Endometrium (tissue), 2 donors: ENCODE results near the gene MISP3.

ENCODE experiments used
- FAIRE-seq: peaks from 2 replicates; lab custom pipeline; 2012; peaks lifted over from hg19 to GRCh38; lab: Jason Lieb, UNC
- donor health status: control.
- donor health status: control.

MISP3 gene

GRCh38 chr19:14102756-14103155, 30.2 kb downstream of the MISP3 start:
- no peak for FAIRE-seq

- FAIRE-seq, result no peak
These were observed 30.7 kb downstream of the MISP3 start for GRCh38 chr19:14103310-14103709.

- FAIRE-seq, result no peak
These were observed 33.1 kb downstream of the MISP3 start for GRCh38 chr19:14105680-14106079.

- no peak for FAIRE-seq
These were observed 34.3 kb downstream of the MISP3 start for GRCh38 chr19:14106840-14107239.

- no peak for FAIRE-seq
These were observed 35.2 kb downstream of the MISP3 start for GRCh38 chr19:14107581-14108461.

- no peak for FAIRE-seq
These were observed 38.1 kb downstream of the MISP3 start for GRCh38 chr19:14110650-14111049.

- no peak for FAIRE-seq
These were observed 38.9 kb downstream of the MISP3 start for GRCh38 chr19:14111486-14111885.

GRCh38 chr19:14112051-14112808, 39.6 kb downstream of the MISP3 start:
- FAIRE-seq, result no peak

- FAIRE-seq, result no peak
These were observed 40.3 kb downstream of the MISP3 start for GRCh38 chr19:14112809-14113385.

GRCh38 chr19:14113762-14114414, 41.3 kb downstream of the MISP3 start:
- no peak for FAIRE-seq

- no peak for FAIRE-seq
These were observed 41.9 kb downstream of the MISP3 start for GRCh38 chr19:14114439-14114838.

GRCh38 chr19:14114854-14115253, 42.3 kb downstream of the MISP3 start:
- FAIRE-seq, result no peak

GRCh38 chr19:14115756-14116155, 43.2 kb downstream of the MISP3 start:
- no peak for FAIRE-seq

GRCh38 chr19:14116525-14116917, 43.9 kb downstream of the MISP3 start:
- FAIRE-seq, result no peak

- no peak for FAIRE-seq
These were observed 44.5 kb downstream of the MISP3 start for GRCh38 chr19:14116918-14117578.

GRCh38 chr19:14117668-14118164, 45.1 kb downstream of the MISP3 start, which contains the start of gene PRKACA:
PRKACA (minus strand) TSS chr19:14117762; CDS start chr19:14117547, 215 bp downstream.
- no peak for FAIRE-seq

- FAIRE-seq, result no peak
These were observed 45.8 kb downstream of the MISP3 start for GRCh38 chr19:14118165-14119051.

GRCh38 chr19:14119146-14119545, 46.6 kb downstream of the MISP3 start:
- FAIRE-seq, result no peak

GRCh38 chr19:14119644-14120496, 47.3 kb downstream of the MISP3 start:
- FAIRE-seq, result no peak

GRCh38 chr19:14120497-14120780, 47.9 kb downstream of the MISP3 start:
- FAIRE-seq, result no peak
